Measurements from ENCODE around the gene POU3F1.

DNA sequence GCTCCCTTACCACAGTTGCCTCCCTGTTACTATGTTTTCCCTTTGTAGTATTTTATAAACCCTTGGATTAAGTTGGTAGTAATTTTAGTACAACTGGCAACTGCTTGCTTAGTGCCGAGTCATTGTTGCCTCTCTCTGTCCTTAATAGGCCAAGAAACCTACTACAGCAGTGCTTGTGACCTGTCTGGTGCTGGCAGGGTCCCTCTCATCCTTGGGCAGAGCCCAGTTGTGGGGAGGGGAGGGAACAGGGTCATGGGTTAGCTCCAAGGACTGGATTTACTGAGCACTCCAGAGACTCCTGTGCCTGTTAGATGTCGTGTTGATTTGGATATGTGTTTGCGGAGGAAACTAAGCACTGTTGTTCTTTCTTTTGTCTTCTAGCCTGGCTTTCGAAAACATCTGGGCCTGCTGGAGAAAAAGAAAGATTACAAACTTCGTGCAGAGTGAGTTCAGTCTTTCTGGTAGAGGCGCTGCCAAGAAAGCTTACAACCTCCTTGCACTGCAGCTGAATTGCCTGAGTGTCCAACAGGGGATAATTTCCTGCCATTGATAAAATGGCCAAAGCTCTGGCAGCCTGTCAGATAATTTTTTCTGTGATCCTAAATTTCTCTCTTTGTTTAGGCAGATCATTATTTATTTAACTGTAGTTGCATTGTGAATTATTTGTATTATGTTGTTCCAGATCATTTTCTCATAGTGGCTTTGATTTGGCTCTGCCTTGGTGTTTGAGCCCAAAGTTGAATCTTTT lies 30.4 kb downstream of the POU3F1 start:
- TF ChIP-seq, protein P1, sequence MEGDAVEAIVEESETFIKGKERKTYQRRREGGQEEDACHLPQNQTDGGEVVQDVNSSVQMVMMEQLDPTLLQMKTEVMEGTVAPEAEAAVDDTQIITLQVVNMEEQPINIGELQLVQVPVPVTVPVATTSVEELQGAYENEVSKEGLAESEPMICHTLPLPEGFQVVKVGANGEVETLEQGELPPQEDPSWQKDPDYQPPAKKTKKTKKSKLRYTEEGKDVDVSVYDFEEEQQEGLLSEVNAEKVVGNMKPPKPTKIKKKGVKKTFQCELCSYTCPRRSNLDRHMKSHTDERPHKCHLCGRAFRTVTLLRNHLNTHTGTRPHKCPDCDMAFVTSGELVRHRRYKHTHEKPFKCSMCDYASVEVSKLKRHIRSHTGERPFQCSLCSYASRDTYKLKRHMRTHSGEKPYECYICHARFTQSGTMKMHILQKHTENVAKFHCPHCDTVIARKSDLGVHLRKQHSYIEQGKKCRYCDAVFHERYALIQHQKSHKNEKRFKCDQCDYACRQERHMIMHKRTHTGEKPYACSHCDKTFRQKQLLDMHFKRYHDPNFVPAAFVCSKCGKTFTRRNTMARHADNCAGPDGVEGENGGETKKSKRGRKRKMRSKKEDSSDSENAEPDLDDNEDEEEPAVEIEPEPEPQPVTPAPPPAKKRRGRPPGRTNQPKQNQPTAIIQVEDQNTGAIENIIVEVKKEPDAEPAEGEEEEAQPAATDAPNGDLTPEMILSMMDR (IDR thresholded peaks at IDR 0.05; ENCODE audit: low read depth, low read length, poor library complexity, severe bottlenecking) = no peak
- TF ChIP-seq EZH2phosphoT487 (IDR thresholded peaks at IDR 0.05; ENCODE audit: borderline replicate concordance, low read length) = no peak
